HG03521 (cell line): ENCODE data around the gene TBC1D22B.

Experiments used
- ATAC-seq: cut with Tn5 transposase; IDR thresholded peaks from one replicate; pipeline ENCODE4 v1.9.1; 2021; ENCODE audit warnings: mild to moderate bottlenecking, moderate library complexity; ENCODE audit not compliant: unreplicated experiment

TBC1D22B gene

GRCh38 chr6:37257634-37258404, at the start of gene TBC1D22B, which contains the start of gene TMEM217:
TSS of gene TBC1D22B (plus strand) at chr6:37257772. CDS start at chr6:37257918, 146 bp downstream.
TSS of gene TMEM217 (minus strand) at chr6:37258144. CDS start at chr6:37219030, 39,114 bp downstream.
- peak; percentile 97 for ATAC-seq

- no peak for ATAC-seq
These were observed 49.6 kb upstream of the TBC1D22B start for GRCh38 chr6:37207903-37208456.

- no peak for ATAC-seq
These were observed 48.8 kb upstream of the TBC1D22B start for GRCh38 chr6:37208793-37209192.

- ATAC-seq: no peak
These were observed 47.9 kb upstream of the TBC1D22B start for GRCh38 chr6:37209461-37210205.

- ATAC-seq: no peak
These were observed 47.1 kb upstream of the TBC1D22B start for GRCh38 chr6:37210313-37210968.

GRCh38 chr6:37212268-37212667, 45.3 kb upstream of the TBC1D22B start:
- no peak for ATAC-seq

- no peak for ATAC-seq
These were observed 39.5 kb upstream of the TBC1D22B start for GRCh38 chr6:37218061-37218460.

- ATAC-seq: no peak
These were observed 39.1 kb upstream of the TBC1D22B start for GRCh38 chr6:37218511-37218910.

- ATAC-seq: no peak
These were observed 35.9 kb upstream of the TBC1D22B start for GRCh38 chr6:37221585-37222124.

- peak; percentile 76 for ATAC-seq
These were observed 35.2 kb upstream of the TBC1D22B start for GRCh38 chr6:37222125-37222967.

GRCh38 chr6:37222992-37223391, 34.6 kb upstream of the TBC1D22B start:
- ATAC-seq: no peak

- ATAC-seq: no peak
These were observed 32.0 kb upstream of the TBC1D22B start for GRCh38 chr6:37225350-37226169.

- no peak for ATAC-seq
These were observed 27.5 kb upstream of the TBC1D22B start for GRCh38 chr6:37230104-37230503.

GRCh38 chr6:37232430-37233017, 25.0 kb upstream of the TBC1D22B start:
- no peak for ATAC-seq

- ATAC-seq: no peak
These were observed 24.0 kb upstream of the TBC1D22B start for GRCh38 chr6:37233541-37233940.

- ATAC-seq: no peak
These were observed 20.7 kb upstream of the TBC1D22B start for GRCh38 chr6:37236921-37237320.

- ATAC-seq: no peak
These were observed 19.8 kb upstream of the TBC1D22B start for GRCh38 chr6:37237789-37238188.

GRCh38 chr6:37238381-37238780, 19.2 kb upstream of the TBC1D22B start:
- ATAC-seq: no peak

- no peak for ATAC-seq
These were observed 18.0 kb upstream of the TBC1D22B start for GRCh38 chr6:37239526-37239925.
